NCI-H524 treated with DMSO at 0.1 percent for 48 hours (cell line): ENCODE measurements around the gene MLANA.
A peak's percentile ranks its signal among the peaks of the same experiment; 100 is the strongest.

Experiments
- DNase-seq: peaks from one replicate; lab custom pipeline; 2025; lab: John Stamatoyannopoulos, UW

MLANA gene

GRCh38 chr9:5890641-5891040 is at the start of gene MLANA:
Gene MLANA, plus strand, starts transcription at chr9:5890889. Its CDS starts 1,586 bp downstream, at chr9:5892475.
- DNase-seq, result no peak

- no peak for DNase-seq
These were observed 48.7 kb upstream of the MLANA start for GRCh38 chr9:5841771-5842573.

- DNase-seq, result no peak
These were observed 47.5 kb upstream of the MLANA start for GRCh38 chr9:5842929-5843793.

- DNase-seq, result no peak
These were observed 46.8 kb upstream of the MLANA start for GRCh38 chr9:5843794-5844471.

- DNase-seq, result no peak
These were observed 45.5 kb upstream of the MLANA start for GRCh38 chr9:5845157-5845531.

GRCh38 chr9:5846096-5846495 is 44.6 kb upstream of the MLANA start:
- peak; percentile 2 for DNase-seq

GRCh38 chr9:5846501-5846921 is 44.2 kb upstream of the MLANA start:
- DNase-seq, result no peak

GRCh38 chr9:5848372-5848882 is 42.3 kb upstream of the MLANA start:
- DNase-seq, result no peak

- no peak for DNase-seq
These were observed 40.0 kb upstream of the MLANA start for GRCh38 chr9:5850724-5851122.

GRCh38 chr9:5851445-5851844 is 39.2 kb upstream of the MLANA start:
- no peak for DNase-seq

GRCh38 chr9:5852987-5853386 is 37.7 kb upstream of the MLANA start:
- no peak for DNase-seq

- no peak for DNase-seq
These were observed 37.1 kb upstream of the MLANA start for GRCh38 chr9:5853617-5854016.

- no peak for DNase-seq
These were observed 36.5 kb upstream of the MLANA start for GRCh38 chr9:5854063-5854790.

GRCh38 chr9:5857928-5858327 is 32.8 kb upstream of the MLANA start:
- DNase-seq, result no peak

GRCh38 chr9:5858833-5859232 is 31.9 kb upstream of the MLANA start:
- no peak for DNase-seq

- no peak for DNase-seq
These were observed 27.5 kb upstream of the MLANA start for GRCh38 chr9:5863092-5863746.

- DNase-seq, result no peak
These were observed 26.2 kb upstream of the MLANA start for GRCh38 chr9:5864446-5864845.

GRCh38 chr9:5866272-5866671 is 24.4 kb upstream of the MLANA start:
- peak; percentile 3 for DNase-seq

GRCh38 chr9:5866685-5867084 is 24.0 kb upstream of the MLANA start:
- DNase-seq, result no peak

GRCh38 chr9:5868235-5868634 is 22.5 kb upstream of the MLANA start:
- DNase-seq, result no peak
